GM18867 (cell line): ENCODE results near the gene NKAIN2.
"Not testable (repeated sequence)": the region's sequence is repeated elsewhere in the genome, so short reads cannot be mapped to it uniquely, and the experiment has no call there.

ENCODE experiments used
- ATAC-seq: cut with Tn5 transposase; IDR thresholded peaks from one replicate; pipeline ENCODE4 v1.9.1; 2021; ENCODE audit warnings: mild to moderate bottlenecking, moderate library complexity; ENCODE audit not compliant: unreplicated experiment

Gene NKAIN2

DNA sequence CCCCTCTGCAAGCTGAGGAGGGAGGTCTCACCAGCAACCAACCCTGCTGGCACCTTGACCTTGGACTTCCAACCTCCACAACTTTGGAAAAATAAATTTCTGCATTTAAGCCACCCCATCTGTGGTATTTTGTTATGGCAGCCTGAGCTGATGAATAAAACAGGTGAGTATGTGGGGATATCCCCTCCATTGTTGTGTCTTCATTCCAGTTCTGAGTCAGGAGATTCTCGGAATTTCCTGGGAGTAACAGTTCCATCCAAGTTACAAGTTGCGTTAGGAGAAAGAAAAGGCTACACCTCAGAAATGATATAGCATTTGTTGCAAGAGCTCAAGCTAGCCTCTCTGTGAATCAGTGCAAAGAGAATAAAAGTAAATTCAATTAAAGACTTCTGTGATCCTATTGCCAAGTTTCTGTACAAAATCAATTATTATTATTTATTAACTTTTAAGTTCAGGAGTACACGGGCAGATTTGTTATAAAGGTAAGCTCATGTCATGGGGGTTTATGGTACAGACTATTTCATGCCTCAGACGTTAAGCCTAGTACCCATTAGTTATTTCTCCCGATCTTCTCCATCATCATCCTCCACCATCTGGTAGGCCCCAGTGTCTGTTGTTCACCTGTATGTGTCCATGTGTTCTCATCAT, 153.0 kb downstream of the NKAIN2 start:
- no peak for ATAC-seq

DNA sequence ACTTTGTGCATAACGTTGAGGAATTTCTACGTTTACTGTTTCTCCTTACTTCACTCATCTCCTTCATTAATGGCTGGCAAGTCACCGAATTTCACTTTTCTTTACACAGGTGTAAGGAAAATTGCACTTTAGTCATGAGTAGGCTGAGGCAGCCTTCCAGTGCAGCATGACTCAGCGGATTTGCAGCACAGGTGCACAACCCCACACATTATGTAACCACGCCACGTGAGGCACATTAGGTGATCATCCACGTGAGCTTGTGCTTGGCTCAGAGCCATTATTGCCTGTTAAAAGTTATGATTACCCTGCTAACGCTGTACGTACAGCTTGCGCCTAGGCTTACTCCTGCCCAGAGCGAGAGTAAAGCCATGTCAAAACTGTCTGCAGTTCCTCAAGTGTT, 158.8 kb downstream of the NKAIN2 start:
- no peak for ATAC-seq

GRCh38 chr6:123965894-123966293, 162.2 kb downstream of the NKAIN2 start:
- no peak for ATAC-seq

DNA sequence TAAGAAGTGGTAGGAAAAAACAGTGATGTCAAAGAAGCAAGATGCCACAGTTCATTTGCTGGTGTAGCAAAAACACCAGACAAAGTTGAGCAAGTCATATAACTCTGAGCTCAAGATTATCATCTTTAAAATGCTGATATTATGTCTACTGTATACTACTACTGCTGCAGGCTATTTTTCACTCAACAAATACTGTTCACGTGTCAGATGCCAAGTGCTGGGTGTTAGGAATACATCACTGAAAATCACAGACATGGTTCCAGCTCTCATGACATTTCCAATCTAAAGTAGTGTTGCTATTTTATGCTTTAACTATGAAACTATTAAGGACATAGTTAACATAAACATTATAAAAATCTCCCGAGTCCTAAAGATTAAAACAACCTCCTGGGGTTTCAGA, 163.0 kb downstream of the NKAIN2 start:
- no peak for ATAC-seq

- ATAC-seq = no peak
Observed at GRCh38 chr6:123967905-123968304, 164.2 kb downstream of the NKAIN2 start.

GRCh38 chr6:123972600-123973294, 169.1 kb downstream of the NKAIN2 start:
- no peak for ATAC-seq

DNA sequence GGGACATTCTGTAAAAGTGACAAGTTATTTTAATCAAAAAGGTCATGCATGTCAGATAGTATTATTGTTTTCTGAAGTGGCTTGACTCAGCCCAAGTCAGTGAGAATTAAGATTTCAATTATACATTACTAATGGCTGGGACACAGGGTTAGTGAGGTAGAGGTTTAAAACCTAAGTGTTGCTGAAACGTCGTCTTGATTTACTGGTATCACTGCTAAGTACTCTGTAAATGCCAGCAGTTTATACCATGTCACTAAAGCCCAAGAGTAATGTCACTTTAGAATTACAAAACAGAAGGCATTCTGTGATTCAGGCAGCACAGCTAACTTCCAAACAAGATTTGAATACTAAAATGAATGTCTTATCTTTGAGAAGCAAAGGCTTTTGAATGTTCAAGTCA, 176.6 kb downstream of the NKAIN2 start:
- ATAC-seq = no peak

- ATAC-seq = peak; percentile 93
Observed at GRCh38 chr6:123986938-123987337, 183.3 kb downstream of the NKAIN2 start.

GRCh38 chr6:123989918-123990317, 186.3 kb downstream of the NKAIN2 start:
- ATAC-seq = not testable (repeated sequence)

DNA sequence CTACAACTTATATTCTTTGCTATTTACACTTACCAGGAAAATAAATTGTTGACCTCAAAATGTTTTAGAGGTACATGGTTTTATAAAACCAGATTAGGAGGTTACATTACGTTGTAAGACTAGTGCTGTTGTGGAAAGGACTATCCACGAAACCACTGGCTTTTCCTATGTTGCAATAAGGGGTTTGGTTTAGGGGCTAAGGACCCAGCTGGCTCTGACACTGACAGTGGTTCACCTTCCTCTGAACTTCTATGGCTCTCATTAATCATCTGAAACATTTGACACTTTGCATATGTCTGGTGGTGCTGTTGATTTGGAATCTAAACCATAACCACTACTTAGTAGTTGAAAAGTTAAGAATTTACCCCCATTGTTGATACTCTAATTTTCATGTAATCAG, 186.7 kb downstream of the NKAIN2 start:
- ATAC-seq = no peak

DNA sequence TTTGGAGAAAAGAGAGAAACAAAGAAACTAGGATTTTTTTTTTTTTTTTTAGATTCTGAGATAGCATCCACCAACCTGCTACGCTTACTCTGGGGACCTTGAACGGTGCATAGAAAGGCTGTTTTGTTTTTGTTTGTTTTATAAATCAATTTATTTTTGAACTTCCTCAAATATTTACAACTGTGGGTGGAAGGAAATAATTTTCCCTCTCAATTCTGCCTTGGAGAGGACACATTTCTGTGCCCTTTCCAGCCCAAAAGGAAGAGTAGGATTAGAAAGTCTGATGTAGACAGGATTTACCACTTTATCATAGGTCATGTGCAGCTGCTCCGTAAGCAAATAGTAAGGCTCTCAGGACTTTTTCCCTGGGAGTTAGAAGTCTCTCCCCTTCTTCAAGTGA, 190.5 kb downstream of the NKAIN2 start:
- ATAC-seq = no peak

GRCh38 chr6:123994891-123995635, 191.4 kb downstream of the NKAIN2 start:
- no peak for ATAC-seq

DNA sequence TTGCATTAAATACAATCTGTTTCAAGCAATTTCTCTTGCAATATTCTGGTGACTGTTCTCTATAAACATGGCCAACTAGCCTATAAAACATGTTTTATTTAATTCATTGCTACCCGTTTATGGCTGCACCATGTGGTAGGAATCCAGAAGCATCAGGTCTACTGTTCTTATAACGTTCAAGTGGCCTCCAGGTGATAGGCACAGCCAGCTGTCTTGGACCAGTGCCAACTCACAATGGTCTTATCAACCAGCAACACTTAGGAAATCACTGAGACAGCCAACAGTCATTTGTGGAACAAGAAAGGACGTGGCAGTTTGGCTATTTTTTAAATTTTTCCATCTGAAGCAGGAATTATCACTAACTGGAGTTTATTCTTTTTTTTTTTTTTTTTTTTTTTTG, 193.6 kb downstream of the NKAIN2 start:
- ATAC-seq = no peak

- ATAC-seq = peak; percentile 56
Observed at GRCh38 chr6:124002377-124003081, 198.9 kb downstream of the NKAIN2 start.

DNA sequence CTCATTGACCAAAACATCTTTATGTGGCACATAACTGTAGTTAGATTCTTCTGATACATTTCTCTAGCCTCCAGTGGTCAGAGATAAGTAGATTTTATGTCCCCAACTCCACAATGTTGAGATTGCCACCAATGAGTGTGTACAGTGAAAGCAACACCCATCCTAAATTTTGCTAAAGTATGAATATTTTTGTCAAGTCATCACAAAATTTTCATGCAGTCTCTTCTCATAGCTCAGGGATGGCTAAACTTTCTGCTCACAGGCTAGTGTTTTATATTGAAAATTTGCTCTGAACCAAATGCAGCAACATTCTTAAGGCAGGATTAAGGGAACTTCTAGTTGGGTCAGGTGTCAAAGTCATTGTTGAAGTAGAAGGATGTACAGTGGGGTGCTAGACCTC, 203.6 kb downstream of the NKAIN2 start:
- no peak for ATAC-seq

- no peak for ATAC-seq
Observed at GRCh38 chr6:124008000-124008987, 204.6 kb downstream of the NKAIN2 start.

DNA sequence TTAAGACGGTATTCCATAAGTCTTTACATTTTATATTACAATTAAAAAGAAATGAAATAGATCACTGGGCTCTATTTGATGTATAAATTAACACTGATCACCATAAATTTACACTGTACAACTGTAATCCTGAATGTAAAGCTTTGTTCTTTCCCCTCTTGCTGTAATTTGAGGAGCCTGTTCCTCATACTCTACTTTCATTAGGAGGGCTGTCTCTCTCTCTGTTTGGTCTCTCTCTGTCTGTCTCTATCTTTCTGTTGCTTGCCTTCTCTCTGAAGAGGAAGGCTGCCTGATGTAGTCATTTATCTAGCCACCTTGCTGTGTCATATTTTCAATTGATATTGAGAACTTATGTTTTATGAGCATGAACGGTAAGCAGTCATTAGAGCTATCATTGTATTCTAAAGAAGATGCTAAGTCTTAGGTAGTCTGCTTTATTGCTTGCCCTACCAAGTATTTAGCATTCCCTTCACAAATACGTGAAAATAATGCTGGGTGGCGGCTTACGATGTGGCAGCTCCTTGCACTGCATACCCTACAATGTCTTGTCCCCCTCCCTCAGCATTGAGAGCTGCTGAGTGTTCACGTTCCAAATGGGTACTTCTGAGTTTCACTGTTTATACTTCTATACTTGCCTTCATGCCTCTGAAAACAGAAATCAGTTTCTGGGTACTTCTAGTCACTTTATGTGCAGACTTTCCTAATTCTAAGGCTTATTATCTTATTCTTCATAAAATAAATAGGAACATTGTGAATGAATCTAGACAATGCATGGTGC, 205.5 kb downstream of the NKAIN2 start:
- no peak for ATAC-seq

GRCh38 chr6:124010574-124010973, 206.9 kb downstream of the NKAIN2 start:
- ATAC-seq = peak; percentile 77

DNA sequence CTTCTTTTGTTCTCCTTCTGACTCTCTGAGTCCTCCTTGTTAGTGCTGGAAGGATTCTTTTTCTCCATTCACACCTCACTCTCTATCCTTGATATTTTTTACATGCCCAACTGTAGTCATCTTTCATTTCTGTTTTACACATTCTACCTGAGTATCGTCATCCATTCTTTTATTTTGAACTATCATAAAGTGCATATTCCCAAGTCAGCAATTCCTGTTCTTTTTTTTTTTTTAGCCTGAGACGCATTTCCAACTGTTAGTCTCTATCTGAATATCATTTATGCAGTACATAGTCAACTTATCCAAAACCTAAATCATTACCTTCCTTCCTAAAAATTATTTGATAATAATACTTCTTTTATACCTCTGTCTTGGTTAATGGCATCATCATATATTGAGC, 207.5 kb downstream of the NKAIN2 start:
- ATAC-seq = no peak
